T-helper 2 cell treated with Interferon-gamma antibody and Interleukin-4, amounts not matched to agents 5 μg/mL and 100 μg/mL, for 36 hours (primary cell): ENCODE measurements around the gene GBX2.

Experiments used
- DNase-seq: peaks from one replicate; pipeline ENCODE4 v3.0.0; 2021; ENCODE audit warnings: low spot score
- H3K27ac Mint-ChIP-seq: one replicate; pipeline ENCODE4 v1.8.0; 2021; ENCODE audit warnings: mild to moderate bottlenecking, mixed read lengths
- H3K27me3 Mint-ChIP-seq: one replicate; pipeline ENCODE4 v1.8.0; 2021; ENCODE audit warnings: low read depth, mixed read lengths
- H3K36me3 Mint-ChIP-seq: one replicate; pipeline ENCODE4 v1.8.0; 2021; ENCODE audit warnings: low read depth, mixed read lengths
- H3K4me1 Mint-ChIP-seq: one replicate; pipeline ENCODE4 v1.8.0; 2021; ENCODE audit warnings: low read depth, mixed read lengths
- H3K4me3 Mint-ChIP-seq: one replicate; pipeline ENCODE4 v1.8.0; 2022; ENCODE audit warnings: mild to moderate bottlenecking, moderate library complexity, mixed read lengths
- H3K9me3 Mint-ChIP-seq: one replicate; pipeline ENCODE4 v1.8.0; 2021; ENCODE audit warnings: mixed read lengths

The GBX2 gene

GRCh38 chr2:236204953-236205352 is 36.8 kb upstream of the GBX2 start:
- Mint-ChIP-seq H3K9me3 (no peaks in the 10 kb centered on the region), H3K27ac (no peak overlapping the region), H3K4me1 (no peaks in the 10 kb centered on the region), H3K36me3 (no peaks in the 10 kb centered on the region), H3K27me3 (no peaks in the 10 kb centered on the region), H3K4me3 (no peak overlapping the region)
- no peak for DNase-seq

GRCh38 chr2:236200378-236200777 is 32.2 kb upstream of the GBX2 start:
- Mint-ChIP-seq H3K9me3 (no peaks in the 10 kb centered on the region), H3K4me1 (no peaks in the 10 kb centered on the region)

GRCh38 chr2:236196366-236196765 is 28.2 kb upstream of the GBX2 start:
- Mint-ChIP-seq H3K9me3 (no peaks in the 10 kb centered on the region), H3K27me3 (no peaks in the 10 kb centered on the region), H3K27ac (no peak overlapping the region), H3K36me3 (no peaks in the 10 kb centered on the region), H3K4me3 (no peak overlapping the region), H3K4me1 (no peaks in the 10 kb centered on the region)
- DNase-seq: no peak

More at GRCh38 chr2:236200378-236200777, 32.2 kb upstream of the GBX2 start:
- no peaks in the 10 kb centered on the region for H3K36me3 Mint-ChIP-seq
- H3K27me3 Mint-ChIP-seq: no peaks in the 10 kb centered on the region
- no peak overlapping the region for H3K4me3 Mint-ChIP-seq
- H3K27ac Mint-ChIP-seq: no peak overlapping the region
- DNase-seq: no peak

DNA sequence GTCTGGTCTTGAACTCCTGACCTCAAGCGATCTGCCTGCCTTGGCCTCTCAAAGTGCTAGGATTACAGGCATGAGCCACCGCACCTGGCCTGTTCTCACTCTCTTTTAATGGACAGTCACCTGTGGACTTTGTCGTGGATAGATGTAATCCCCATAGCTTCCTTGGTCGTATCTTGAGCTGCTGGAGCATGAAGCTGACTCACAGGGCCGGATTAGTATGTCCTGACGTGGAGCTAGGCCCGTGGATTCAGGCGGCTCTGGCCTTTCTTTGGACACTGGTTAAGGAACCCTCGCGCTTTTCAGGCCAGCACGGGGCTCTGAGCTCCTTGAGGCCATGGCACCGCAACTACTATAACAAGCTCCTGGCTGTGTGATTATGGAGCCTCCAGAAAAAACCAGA is 27.5 kb upstream of the GBX2 start:
- DNase-seq: no peak
- Mint-ChIP-seq H3K27ac (no peak overlapping the region), H3K4me1 (no peaks in the 10 kb centered on the region), H3K27me3 (no peaks in the 10 kb centered on the region), H3K9me3 (no peaks in the 10 kb centered on the region), H3K36me3 (no peaks in the 10 kb centered on the region), H3K4me3 (no peak overlapping the region)

- Mint-ChIP-seq H3K4me3 (no peak overlapping the region), H3K9me3 (no peaks in the 10 kb centered on the region), H3K4me1 (no peaks in the 10 kb centered on the region), H3K27me3 (no peaks in the 10 kb centered on the region), H3K36me3 (no peaks in the 10 kb centered on the region), H3K27ac (no peak overlapping the region)
- DNase-seq: no peak
These were observed 26.6 kb upstream of the GBX2 start for GRCh38 chr2:236194786-236195185.

DNA sequence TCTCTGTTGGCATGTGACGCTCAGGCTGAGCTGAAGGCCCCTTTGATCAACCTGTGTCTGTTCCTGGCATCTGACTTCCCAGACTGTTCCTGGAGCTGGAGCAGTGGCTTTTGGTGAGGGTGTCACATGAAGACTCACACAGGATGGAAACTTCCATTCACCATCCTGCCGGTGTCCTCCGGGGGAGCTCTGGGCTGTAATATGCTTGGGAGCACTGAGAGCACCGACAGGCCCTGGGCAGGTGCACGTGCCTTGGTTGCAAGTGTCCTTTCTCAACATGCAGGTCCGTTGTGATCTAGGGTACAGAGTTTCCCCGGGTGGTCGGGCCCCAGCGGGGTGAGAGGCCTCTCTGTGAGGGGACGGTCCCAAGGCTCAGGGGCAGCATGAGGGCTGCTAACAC is 24.8 kb upstream of the GBX2 start:
- DNase-seq: no peak
- H3K27me3 Mint-ChIP-seq: no peaks in the 10 kb centered on the region
- no peak overlapping the region for H3K27ac Mint-ChIP-seq
- H3K4me1 Mint-ChIP-seq: no peaks in the 10 kb centered on the region
- no peak overlapping the region for H3K4me3 Mint-ChIP-seq
- H3K9me3 Mint-ChIP-seq: no peaks in the 10 kb centered on the region
- no peaks in the 10 kb centered on the region for H3K36me3 Mint-ChIP-seq

GRCh38 chr2:236190674-236191073 is 22.5 kb upstream of the GBX2 start:
- Mint-ChIP-seq H3K9me3 (no peaks in the 10 kb centered on the region), H3K4me3 (no peak overlapping the region), H3K27ac (no peak overlapping the region), H3K36me3 (no peaks in the 10 kb centered on the region), H3K27me3 (no peaks in the 10 kb centered on the region), H3K4me1 (no peaks in the 10 kb centered on the region)
- no peak for DNase-seq

DNA sequence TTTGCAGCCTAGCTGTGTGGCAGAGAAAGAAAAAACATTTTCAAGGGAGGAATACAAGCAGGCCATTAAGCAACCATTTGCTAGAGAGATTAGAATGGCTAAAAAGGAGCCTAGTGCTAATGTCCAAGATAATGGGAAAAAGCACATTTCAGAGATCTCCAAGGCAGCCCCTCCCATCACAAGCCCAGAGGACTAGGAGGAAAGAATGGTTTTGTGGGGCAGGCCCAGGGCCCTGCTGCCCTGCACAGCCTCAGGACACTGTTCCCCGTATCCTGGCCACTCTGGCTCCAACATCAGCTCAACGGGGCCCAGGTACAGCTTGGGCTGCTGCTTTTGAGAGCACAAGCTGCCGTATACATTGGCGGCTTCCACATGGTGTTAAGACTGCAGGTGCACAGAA is 16.5 kb upstream of the GBX2 start:
- H3K27me3 Mint-ChIP-seq: peaks cover 16% of the 10 kb centered on the region
- no peak for DNase-seq
- no peaks in the 10 kb centered on the region for H3K4me1 Mint-ChIP-seq
- H3K4me3 Mint-ChIP-seq: no peak overlapping the region
- H3K36me3 Mint-ChIP-seq: no peaks in the 10 kb centered on the region
- no peaks in the 10 kb centered on the region for H3K9me3 Mint-ChIP-seq
- no peak overlapping the region for H3K27ac Mint-ChIP-seq

DNA sequence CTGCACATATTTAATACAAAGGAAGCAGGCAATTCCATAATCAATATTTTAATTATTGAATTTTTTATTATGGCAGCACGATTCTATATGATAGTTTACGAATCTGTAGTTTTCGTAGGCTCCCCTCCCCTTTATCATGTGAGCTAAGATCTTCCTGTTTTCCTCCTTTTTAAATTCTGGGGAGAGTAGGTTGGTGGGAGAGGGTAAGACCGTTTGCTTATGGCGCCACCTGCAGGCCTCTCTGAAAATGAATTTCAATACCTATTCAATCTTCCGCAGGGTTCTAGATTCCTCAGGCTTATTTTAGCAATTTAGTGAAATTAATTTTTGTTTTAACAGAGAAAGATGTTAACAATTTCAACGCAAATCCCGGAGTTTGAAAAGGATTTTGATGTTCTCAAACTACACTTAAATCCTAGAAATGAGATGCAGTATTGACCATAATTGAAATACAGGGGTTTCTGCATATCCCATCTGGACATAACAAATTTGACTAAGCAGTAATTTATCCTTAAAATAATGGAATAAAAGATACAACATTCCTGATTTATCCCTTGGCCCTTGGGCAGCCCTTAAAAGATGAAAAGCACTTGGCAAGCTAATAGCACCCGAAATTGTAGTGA is 12.8 kb upstream of the GBX2 start:
- no peak overlapping the region for H3K4me3 Mint-ChIP-seq
- DNase-seq: no peak
- no peaks in the 10 kb centered on the region for H3K9me3 Mint-ChIP-seq
- H3K27me3 Mint-ChIP-seq: peaks cover 43% of the 10 kb centered on the region
- peak overlapping the region; percentile 63 for H3K27ac Mint-ChIP-seq
- no peaks in the 10 kb centered on the region for H3K36me3 Mint-ChIP-seq
- H3K4me1 Mint-ChIP-seq: no peaks in the 10 kb centered on the region

- Mint-ChIP-seq H3K27ac (no peak overlapping the region), H3K36me3 (no peaks in the 10 kb centered on the region), H3K4me1 (no peaks in the 10 kb centered on the region), H3K27me3 (peaks cover 50% of the 10 kb centered on the region), H3K9me3 (no peaks in the 10 kb centered on the region), H3K4me3 (no peak overlapping the region)
- no peak for DNase-seq
These were observed 12.1 kb upstream of the GBX2 start for GRCh38 chr2:236180076-236180816.

GRCh38 chr2:236179236-236180075 is 11.3 kb upstream of the GBX2 start:
- H3K36me3 Mint-ChIP-seq: no peaks in the 10 kb centered on the region
- H3K27me3 Mint-ChIP-seq: peaks cover 56% of the 10 kb centered on the region
- H3K27ac Mint-ChIP-seq: peak overlapping the region; percentile 45
- DNase-seq: no peak
- H3K4me1 Mint-ChIP-seq: no peaks in the 10 kb centered on the region
- peak overlapping the region; percentile 5 for H3K4me3 Mint-ChIP-seq
- no peaks in the 10 kb centered on the region for H3K9me3 Mint-ChIP-seq

DNA sequence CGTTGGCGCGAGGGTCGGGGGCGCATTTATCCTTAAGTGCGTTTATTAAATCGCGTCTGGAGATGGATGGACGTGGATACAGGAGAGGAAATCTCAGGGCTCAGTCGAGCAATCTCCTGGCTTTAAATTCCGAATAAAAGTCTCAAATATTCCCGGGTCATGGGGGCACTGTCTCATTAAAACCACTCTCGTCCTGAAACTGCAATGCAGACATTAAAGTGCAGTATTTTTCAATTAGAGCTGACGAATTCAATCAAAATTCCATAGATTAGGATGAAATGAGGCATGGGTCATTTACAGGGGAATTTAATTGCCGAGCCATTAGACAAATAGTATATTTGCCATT is 10.7 kb upstream of the GBX2 start:
- Mint-ChIP-seq H3K27ac (no peak overlapping the region), H3K27me3 (peaks cover 62% of the 10 kb centered on the region), H3K4me1 (no peaks in the 10 kb centered on the region), H3K36me3 (no peaks in the 10 kb centered on the region), H3K9me3 (no peaks in the 10 kb centered on the region), H3K4me3 (no peak overlapping the region)
- no peak for DNase-seq

GRCh38 chr2:236177967-236178889 is 10.0 kb upstream of the GBX2 start:
- Mint-ChIP-seq H3K4me1 (no peaks in the 10 kb centered on the region), H3K4me3 (peak overlapping the region; percentile 38), H3K27ac (no peak overlapping the region), H3K27me3 (peaks cover 66% of the 10 kb centered on the region), H3K9me3 (no peaks in the 10 kb centered on the region), H3K36me3 (no peaks in the 10 kb centered on the region)
- DNase-seq: peak; percentile 14
